ENCODE data around the gene DEDD.

DNA sequence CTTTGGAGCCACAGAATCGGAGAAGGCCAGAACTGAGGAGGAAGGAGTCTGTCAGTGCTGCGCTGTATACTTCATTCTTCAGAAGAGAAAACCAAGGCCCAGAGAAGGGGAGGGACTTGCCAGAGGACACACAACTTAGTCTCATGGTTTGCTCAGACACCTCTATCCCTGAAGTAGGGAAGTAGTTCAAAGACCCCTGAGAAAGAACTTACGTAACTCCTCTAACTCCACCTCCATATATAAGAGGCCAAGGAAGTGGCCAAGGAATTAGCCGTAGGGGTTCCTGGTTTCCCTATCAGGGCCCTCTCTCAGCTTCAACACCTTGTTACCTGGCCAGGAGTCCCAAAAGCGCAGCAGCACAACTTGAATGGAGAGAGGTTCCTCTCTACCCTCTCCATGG, 42.5 kb downstream of the DEDD start:
- no peak for TF ChIP-seq FOXP2 (optimal IDR thresholded peaks at IDR 0.05; ENCODE audit: borderline replicate concordance, extremely low read depth, extremely low read length, insufficient read depth)
- no peak for TF ChIP-seq POLR2AphosphoS5 (IDR thresholded peaks at IDR 0.05; ENCODE audit: low read depth, low read length)
- TF ChIP-seq TAF1 (IDR thresholded peaks at IDR 0.05; ENCODE audit: borderline replicate concordance, insufficient read depth, low read length): no peak
- TF ChIP-seq, protein P1, sequence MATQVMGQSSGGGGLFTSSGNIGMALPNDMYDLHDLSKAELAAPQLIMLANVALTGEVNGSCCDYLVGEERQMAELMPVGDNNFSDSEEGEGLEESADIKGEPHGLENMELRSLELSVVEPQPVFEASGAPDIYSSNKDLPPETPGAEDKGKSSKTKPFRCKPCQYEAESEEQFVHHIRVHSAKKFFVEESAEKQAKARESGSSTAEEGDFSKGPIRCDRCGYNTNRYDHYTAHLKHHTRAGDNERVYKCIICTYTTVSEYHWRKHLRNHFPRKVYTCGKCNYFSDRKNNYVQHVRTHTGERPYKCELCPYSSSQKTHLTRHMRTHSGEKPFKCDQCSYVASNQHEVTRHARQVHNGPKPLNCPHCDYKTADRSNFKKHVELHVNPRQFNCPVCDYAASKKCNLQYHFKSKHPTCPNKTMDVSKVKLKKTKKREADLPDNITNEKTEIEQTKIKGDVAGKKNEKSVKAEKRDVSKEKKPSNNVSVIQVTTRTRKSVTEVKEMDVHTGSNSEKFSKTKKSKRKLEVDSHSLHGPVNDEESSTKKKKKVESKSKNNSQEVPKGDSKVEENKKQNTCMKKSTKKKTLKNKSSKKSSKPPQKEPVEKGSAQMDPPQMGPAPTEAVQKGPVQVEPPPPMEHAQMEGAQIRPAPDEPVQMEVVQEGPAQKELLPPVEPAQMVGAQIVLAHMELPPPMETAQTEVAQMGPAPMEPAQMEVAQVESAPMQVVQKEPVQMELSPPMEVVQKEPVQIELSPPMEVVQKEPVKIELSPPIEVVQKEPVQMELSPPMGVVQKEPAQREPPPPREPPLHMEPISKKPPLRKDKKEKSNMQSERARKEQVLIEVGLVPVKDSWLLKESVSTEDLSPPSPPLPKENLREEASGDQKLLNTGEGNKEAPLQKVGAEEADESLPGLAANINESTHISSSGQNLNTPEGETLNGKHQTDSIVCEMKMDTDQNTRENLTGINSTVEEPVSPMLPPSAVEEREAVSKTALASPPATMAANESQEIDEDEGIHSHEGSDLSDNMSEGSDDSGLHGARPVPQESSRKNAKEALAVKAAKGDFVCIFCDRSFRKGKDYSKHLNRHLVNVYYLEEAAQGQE (IDR thresholded peaks at IDR 0.05; ENCODE audit: insufficient read depth in 1 of 2, low read depth in 2 of 2, low read length in 2 of 2): no peak

All from PFSK-1 (cell line).